Suprapubic skin (tissue), 4 donors: Measurements from ENCODE around the gene BRINP2. TPM values are rescaled to one million over a fixed set of nuclear protein-coding genes. Genes with fewer than 3 reads are reported as not detected.

ENCODE experiments used
- DNase-seq, 2 donors: peaks; one replicate each; pipeline ENCODE4 v3.0.0-alpha.2; 2019; ENCODE audit warnings: low spot score in 2 of 2
- H3K27ac ChIP-seq: fragments of 200-600 bp; sonication (generic); one replicate; pipeline ENCODE4 v1.5.1; 2019
- H3K27me3 ChIP-seq: fragments of 200-600 bp; sonication (generic); one replicate; pipeline ENCODE4 v1.5.1; 2019
- H3K36me3 ChIP-seq: fragments of 200-600 bp; sonication (generic); one replicate; pipeline ENCODE4 v1.5.1; 2019
- H3K4me1 ChIP-seq: fragments of 200-600 bp; sonication (generic); one replicate; pipeline ENCODE4 v1.5.1; 2019
- H3K4me3 ChIP-seq: fragments of 200-600 bp; sonication (generic); one replicate; pipeline ENCODE4 v1.5.1; 2019; ENCODE audit warnings: mild to moderate bottlenecking
- H3K9me3 ChIP-seq: fragments of 200-600 bp; sonication (generic); one replicate; pipeline ENCODE4 v1.5.1; 2019
- CTCF ChIP-seq, 2 donors: fragments of 200-600 bp in 1 of 2; fragments of 450-650 bp in 1 of 2; sonication (generic) in 1 of 2; IDR thresholded peaks; one replicate each; pipeline ENCODE4 v1.5.1; 2016 to 2019; ENCODE audit warnings: antibody characterized with exemption in 2 of 2, mild to moderate bottlenecking in 1 of 2, moderate library complexity in 1 of 2
- EP300 ChIP-seq: sonication (generic); formaldehyde crosslinking; IDR thresholded peaks from one replicate; pipeline ENCODE4 v1.6.1; 2017; ENCODE audit warnings: antibody characterized with exemption
- POLR2A ChIP-seq, 2 donors: fragments of 450-650 bp; IDR thresholded peaks; one replicate each; pipeline ENCODE4 v1.6.1; 2017; ENCODE audit warnings: antibody characterized with exemption in 2 of 2, mild to moderate bottlenecking in 2 of 2, moderate library complexity in 2 of 2
- POLR2AphosphoS5 ChIP-seq, 3 donors: sonication (generic); formaldehyde crosslinking; IDR thresholded peaks; one replicate each; pipeline ENCODE4 v1.6.1; 2017; ENCODE audit warnings: antibody characterized with exemption in 3 of 3
- WGBS: methylation state at CpG from one replicate; pipeline ENCODE4 v1.1.5; 2018; 5-methylcytosine and 5-hydroxymethylcytosine counted together
- total RNA-seq, 4 donors: library from RNA; depleted of rRNA; stranded (reverse); fragments of >200 nt; gene quantifications; one replicate each; pipeline ENCODE4 v1.1.0, GENCODE V29; 2016

Gene BRINP2
- total RNA-seq, 4 donors from 2014 or later = 0.30 to 0.39 TPM; not detected in 2

GRCh38 chr1:177216587-177217202 is 45.9 kb downstream of the BRINP2 start:
- WGBS = 96% methylated on average over 3 of the region's 3 CpGs
- Histone ChIP-seq H3K27ac (no peak overlapping the region), H3K27me3 (no peaks in the 10 kb centered on the region), H3K4me3 (no peak overlapping the region), H3K9me3 (no peaks in the 10 kb centered on the region), H3K36me3 (no peaks in the 10 kb centered on the region), H3K4me1 (no peaks in the 10 kb centered on the region)
- no peak for DNase-seq
- TF ChIP-seq EP300 (no peak), POLR2AphosphoS5 (IDR thresholded peaks at IDR 0.05) (no peak), POLR2A (IDR thresholded peaks at IDR 0.05) (no peak), CTCF (IDR thresholded peaks at IDR 0.05) (no peak)

- Histone ChIP-seq H3K4me1 (no peaks in the 10 kb centered on the region), H3K36me3 (no peaks in the 10 kb centered on the region), H3K27me3 (no peaks in the 10 kb centered on the region), H3K9me3 (no peaks in the 10 kb centered on the region), H3K4me3 (no peak overlapping the region), H3K27ac (no peak overlapping the region)
- no peak for TF ChIP-seq POLR2AphosphoS5 (IDR thresholded peaks at IDR 0.05)
- no peak for TF ChIP-seq POLR2A (IDR thresholded peaks at IDR 0.05)
- TF ChIP-seq CTCF (IDR thresholded peaks at IDR 0.05) = no peak
- TF ChIP-seq EP300 = no peak
- WGBS = 78% methylated on average over 3 of the region's 3 CpGs
- DNase-seq = no peak
Measured at GRCh38 chr1:177219554-177220458, 49.0 kb downstream of the BRINP2 start.

GRCh38 chr1:177223359-177223758 is 52.6 kb downstream of the BRINP2 start:
- Histone ChIP-seq H3K9me3 (no peaks in the 10 kb centered on the region), H3K27me3 (no peaks in the 10 kb centered on the region), H3K4me1 (no peaks in the 10 kb centered on the region), H3K4me3 (no peak overlapping the region), H3K27ac (no peak overlapping the region), H3K36me3 (no peaks in the 10 kb centered on the region)
- TF ChIP-seq CTCF (IDR thresholded peaks at IDR 0.05) (no peak), POLR2A (IDR thresholded peaks at IDR 0.05) (no peak), POLR2AphosphoS5 (IDR thresholded peaks at IDR 0.05) (no peak), EP300 (no peak)
- WGBS = 63% methylated on average over 2 of the region's 2 CpGs
- no peak for DNase-seq

GRCh38 chr1:177227978-177228692 is 57.4 kb downstream of the BRINP2 start:
- no peak for DNase-seq
- no peaks in the 10 kb centered on the region for H3K9me3 ChIP-seq
- no peaks in the 10 kb centered on the region for H3K36me3 ChIP-seq
- 56% methylated on average over 8 of the region's 8 CpGs for WGBS
- H3K27me3 ChIP-seq = no peaks in the 10 kb centered on the region
- TF ChIP-seq CTCF (IDR thresholded peaks at IDR 0.05) (no peak), EP300 (no peak), POLR2A (IDR thresholded peaks at IDR 0.05) (no peak), POLR2AphosphoS5 (IDR thresholded peaks at IDR 0.05) (no peak)
- no peak overlapping the region for H3K27ac ChIP-seq
- no peak overlapping the region for H3K4me3 ChIP-seq
- H3K4me1 ChIP-seq = no peaks in the 10 kb centered on the region

- 75% methylated on average over 4 of the region's 4 CpGs for WGBS
- no peak overlapping the region for H3K4me3 ChIP-seq
- no peaks in the 10 kb centered on the region for H3K36me3 ChIP-seq
- TF ChIP-seq POLR2A (IDR thresholded peaks at IDR 0.05) (no peak), EP300 (no peak), POLR2AphosphoS5 (IDR thresholded peaks at IDR 0.05) (no peak), CTCF (IDR thresholded peaks at IDR 0.05) (no peak)
- no peak for DNase-seq
- no peak overlapping the region for H3K27ac ChIP-seq
- no peaks in the 10 kb centered on the region for H3K4me1 ChIP-seq
- H3K9me3 ChIP-seq = no peaks in the 10 kb centered on the region
- H3K27me3 ChIP-seq = no peaks in the 10 kb centered on the region
Measured at GRCh38 chr1:177228693-177229065, 57.9 kb downstream of the BRINP2 start.
